H9 (cell line): Measurements from ENCODE around the gene SREBF2. TPM values are rescaled to one million over a fixed set of nuclear protein-coding genes. Genes with fewer than 3 reads are reported as not detected.

Source experiments
- DNase-seq: peaks from one replicate; pipeline ENCODE4 v3.0.0-alpha.2; 2017
- H2AFZ ChIP-seq: one replicate; pipeline ENCODE4 v1.6.1; 2013; ENCODE audit warnings: mild to moderate bottlenecking, low read length, control low read depth, moderate library complexity
- H2AK5ac ChIP-seq: 2 replicates; pipeline ENCODE4 v1.6.1; 2013; ENCODE audit warnings: low read length, control low read depth, mixed read lengths; ENCODE audit not compliant: insufficient read length
- H2BK120ac ChIP-seq: one replicate; pipeline ENCODE4 v1.6.1; 2013; ENCODE audit warnings: low read depth, mild to moderate bottlenecking, low read length, control low read depth, inconsistent platforms; ENCODE audit not compliant: poor library complexity, severe bottlenecking
- H2BK12ac ChIP-seq: 2 replicates; pipeline ENCODE4 v1.6.1; 2013; ENCODE audit warnings: low read length, control low read depth, mixed read lengths, low read depth; ENCODE audit not compliant: insufficient read length
- H2BK15ac ChIP-seq: 2 replicates; pipeline ENCODE4 v1.6.1; 2013; ENCODE audit warnings: low read depth, low read length, control low read depth
- H2BK20ac ChIP-seq: one replicate; pipeline ENCODE4 v1.6.1; 2013; ENCODE audit warnings: low read depth, mild to moderate bottlenecking, low read length, control low read depth, inconsistent platforms; ENCODE audit not compliant: poor library complexity, severe bottlenecking
- H2BK5ac ChIP-seq: 2 replicates; pipeline ENCODE4 v1.6.1; 2013; ENCODE audit warnings: low read length, control low read depth, mixed read lengths; ENCODE audit not compliant: insufficient read length
- H3K14ac ChIP-seq: 2 replicates; pipeline ENCODE4 v1.6.1; 2013; ENCODE audit warnings: low read length, control low read depth; ENCODE audit not compliant: insufficient read depth
- H3K18ac ChIP-seq: 2 replicates; pipeline ENCODE4 v1.6.1; 2013; ENCODE audit warnings: low read depth, mild to moderate bottlenecking, mixed read lengths, low read length, control low read depth; ENCODE audit not compliant: insufficient read length
- H3K23ac ChIP-seq: 2 replicates; pipeline ENCODE4 v1.6.1; 2013; ENCODE audit warnings: low read length, control low read depth, mixed read lengths, low read depth; ENCODE audit not compliant: insufficient read length
- H3K23me2 ChIP-seq: 2 replicates; pipeline ENCODE4 v1.6.1; 2013; ENCODE audit warnings: low read depth, mild to moderate bottlenecking, mixed read lengths, low read length, control low read depth; ENCODE audit not compliant: insufficient read length, poor library complexity, severe bottlenecking
- H3K27ac ChIP-seq: 2 replicates; pipeline ENCODE4 v1.5.1; 2013; ENCODE audit warnings: low read length, control low read depth, mixed read lengths, low read depth; ENCODE audit not compliant: insufficient read length
- H3K27me3 ChIP-seq: 2 replicates; pipeline ENCODE4 v1.6.1; 2013; ENCODE audit warnings: low read length, control low read depth, inconsistent platforms; ENCODE audit not compliant: insufficient read depth
- H3K4ac ChIP-seq: 2 replicates; pipeline ENCODE4 v1.6.1; 2013; ENCODE audit warnings: low read depth, mild to moderate bottlenecking, control low read depth, inconsistent platforms, low read length, moderate library complexity
- H3K4me1 ChIP-seq: 2 replicates; pipeline ENCODE4 v1.6.1; 2013; ENCODE audit warnings: low read length, control low read depth, inconsistent platforms; ENCODE audit not compliant: insufficient read depth
- H3K4me2 ChIP-seq: 2 replicates; pipeline ENCODE4 v1.6.1; 2013; ENCODE audit warnings: low read length, control low read depth, mixed read lengths; ENCODE audit not compliant: insufficient read length, insufficient read depth
- H3K56ac ChIP-seq: 2 replicates; pipeline ENCODE4 v1.6.1; 2013; ENCODE audit warnings: low read depth, mild to moderate bottlenecking, mixed read lengths, low read length, control low read depth; ENCODE audit not compliant: insufficient read length
- H3K79me1 ChIP-seq: 2 replicates; pipeline ENCODE4 v1.6.1; 2013; ENCODE audit warnings: low read depth, mild to moderate bottlenecking, moderate library complexity, low read length, control low read depth, inconsistent platforms; ENCODE audit not compliant: insufficient read depth, poor library complexity, severe bottlenecking
- H3K79me2 ChIP-seq: 2 replicates; pipeline ENCODE4 v1.6.1; 2013; ENCODE audit warnings: low read length, control low read depth, inconsistent platforms; ENCODE audit not compliant: insufficient read depth
- H3K9ac ChIP-seq: 2 replicates; pipeline ENCODE4 v1.6.1; 2013; ENCODE audit warnings: low read length, control low read depth, mixed read lengths; ENCODE audit not compliant: insufficient read length; ENCODE audit errors: extremely low read depth
- H3K9me3 ChIP-seq: one replicate; pipeline ENCODE4 v1.6.1; 2013; ENCODE audit warnings: low read depth, low read length, inconsistent platforms; ENCODE audit not compliant: control insufficient read depth
- H3T11ph ChIP-seq: one replicate; pipeline ENCODE4 v1.6.1; 2013; ENCODE audit warnings: mild to moderate bottlenecking, low read length, control low read depth, inconsistent platforms
- H4K20me1 ChIP-seq: one replicate; pipeline ENCODE4 v1.6.1; 2013; ENCODE audit not compliant: control insufficient read depth, insufficient read length, insufficient read depth
- H4K5ac ChIP-seq: 2 replicates; pipeline ENCODE4 v1.6.1; 2013; ENCODE audit warnings: low read depth, mild to moderate bottlenecking, mixed read lengths, low read length, control low read depth; ENCODE audit not compliant: insufficient read length
- H4K8ac ChIP-seq: replicated peaks from 2 replicates; pipeline ENCODE4 v1.6.1; 2013; ENCODE audit warnings: low read length, control low read depth, mixed read lengths, low read depth; ENCODE audit not compliant: insufficient read length
- H4K91ac ChIP-seq: 2 replicates; pipeline ENCODE4 v1.6.1; 2013; ENCODE audit warnings: low read depth, mild to moderate bottlenecking, moderate library complexity, mixed read lengths, low read length, control low read depth; ENCODE audit not compliant: insufficient read length
- H3K27ac Mint-ChIP-seq, 3 experiments: 2 replicates in 2 of 3; 3 replicates in 1 of 3; pipeline ENCODE4 v1.8.0; 2020 to 2021; ENCODE audit warnings: mixed read lengths in 3 of 3, mild to moderate bottlenecking in 1 of 3, moderate library complexity in 1 of 3
- H3K27me3 Mint-ChIP-seq: 2 replicates; pipeline ENCODE4 v1.8.0; 2021; ENCODE audit warnings: low read depth, mild to moderate bottlenecking, moderate library complexity, mixed read lengths
- H3K36me3 Mint-ChIP-seq, 3 experiments: 2 replicates in 2 of 3; 3 replicates in 1 of 3; pipeline ENCODE4 v1.8.0; 2020 to 2021; ENCODE audit warnings: low read depth in 3 of 3, mixed read lengths in 3 of 3; ENCODE audit not compliant: insufficient read depth in 1 of 3
- H3K4me1 Mint-ChIP-seq, 2 experiments: 2 replicates each; pipeline ENCODE4 v1.8.0; 2020; ENCODE audit warnings: mixed read lengths in 2 of 2
- H3K4me3 Mint-ChIP-seq, 2 experiments: 2 replicates in 1 of 2; 3 replicates in 1 of 2; pipeline ENCODE4 v1.8.0; 2020 to 2021; ENCODE audit warnings: mild to moderate bottlenecking in 2 of 2, mixed read lengths in 2 of 2, moderate library complexity in 1 of 2
- H3K9me3 Mint-ChIP-seq, 2 experiments: 2 replicates in 1 of 2; 3 replicates in 1 of 2; pipeline ENCODE4 v1.8.0; 2020; ENCODE audit warnings: mild to moderate bottlenecking in 2 of 2, mixed read lengths in 2 of 2, moderate library complexity in 1 of 2
- CTCF ChIP-seq: fragments of 200-600 bp; sonication (generic); conservative IDR thresholded peaks from 3 replicates; pipeline ENCODE4 v1.8.0; 2021; ENCODE audit warnings: antibody characterized with exemption, mild to moderate bottlenecking
- WGBS: extraction: QIAGEN DNeasy Blood & Tissue Kit; methylation state at CpG from one replicate; pipeline ENCODE4 v1.1.7; 2013; ENCODE audit warnings: missing lambda C conversion rate, low lambda C conversion rate, mixed read lengths; ENCODE audit not compliant: insufficient read length; ENCODE audit errors: extremely low coverage; 5-methylcytosine and 5-hydroxymethylcytosine counted together
- total RNA-seq: library from RNA; stranded (reverse); gene quantifications from 2 replicates; pipeline ENCODE4 v1.2.1, GENCODE V29; 2021

SREBF2 gene
- total RNA-seq, 1 experiment from 2014 or later: 146 TPM

GRCh38 chr22:41787331-41787730, 45.6 kb upstream of the SREBF2 start:
- H3T11ph ChIP-seq: no peak overlapping the region
- Mint-ChIP-seq H3K36me3 (no peaks in the 10 kb centered on the region), H3K4me1 (no peaks in the 10 kb centered on the region), H3K27ac (no peak overlapping the region), H3K4me3 (no peak overlapping the region), H3K9me3 (no peaks in the 10 kb centered on the region), H3K27me3 (peaks cover 8% of the 10 kb centered on the region)
- no peak overlapping the region for H3K14ac ChIP-seq
- H3K27ac ChIP-seq: no peak overlapping the region
- H3K4me1 ChIP-seq: no peaks in the 10 kb centered on the region
- no peak overlapping the region for H4K5ac ChIP-seq
- no peak overlapping the region for H3K9ac ChIP-seq
- H2BK120ac ChIP-seq: no peak overlapping the region
- no peaks in the 10 kb centered on the region for H3K27me3 ChIP-seq
- H2BK15ac ChIP-seq: no peak overlapping the region
- no peaks in the 10 kb centered on the region for H3K79me1 ChIP-seq
- no peaks in the 10 kb centered on the region for H4K20me1 ChIP-seq
- H3K23me2 ChIP-seq: no peaks in the 10 kb centered on the region
- no peak for TF ChIP-seq CTCF
- no peak overlapping the region for H4K91ac ChIP-seq
- no CpG with 5 or more reads among the region's 2 CpGs for WGBS
- DNase-seq: no peak
- H2AK5ac ChIP-seq: no peak overlapping the region
- no peak overlapping the region for H2BK5ac ChIP-seq
- H3K23ac ChIP-seq: no peak overlapping the region
- H3K4ac ChIP-seq: no peak overlapping the region
- H3K9me3 ChIP-seq: no peaks in the 10 kb centered on the region
- no peak overlapping the region for H4K8ac ChIP-seq
- no peaks in the 10 kb centered on the region for H3K79me2 ChIP-seq
- H2BK12ac ChIP-seq: no peak overlapping the region
- H2BK20ac ChIP-seq: no peak overlapping the region
- no peak overlapping the region for H3K4me2 ChIP-seq
- H2AFZ ChIP-seq: no peak overlapping the region
- no peak overlapping the region for H3K18ac ChIP-seq
- H3K56ac ChIP-seq: no peak overlapping the region
